Islet precursor cell (in vitro differentiated cells): ENCODE measurements around the gene RGS19.

Experiments used
- DNase-seq: peaks from one replicate; pipeline ENCODE4 v3.0.0-alpha.2; 2018

Gene RGS19

DNA sequence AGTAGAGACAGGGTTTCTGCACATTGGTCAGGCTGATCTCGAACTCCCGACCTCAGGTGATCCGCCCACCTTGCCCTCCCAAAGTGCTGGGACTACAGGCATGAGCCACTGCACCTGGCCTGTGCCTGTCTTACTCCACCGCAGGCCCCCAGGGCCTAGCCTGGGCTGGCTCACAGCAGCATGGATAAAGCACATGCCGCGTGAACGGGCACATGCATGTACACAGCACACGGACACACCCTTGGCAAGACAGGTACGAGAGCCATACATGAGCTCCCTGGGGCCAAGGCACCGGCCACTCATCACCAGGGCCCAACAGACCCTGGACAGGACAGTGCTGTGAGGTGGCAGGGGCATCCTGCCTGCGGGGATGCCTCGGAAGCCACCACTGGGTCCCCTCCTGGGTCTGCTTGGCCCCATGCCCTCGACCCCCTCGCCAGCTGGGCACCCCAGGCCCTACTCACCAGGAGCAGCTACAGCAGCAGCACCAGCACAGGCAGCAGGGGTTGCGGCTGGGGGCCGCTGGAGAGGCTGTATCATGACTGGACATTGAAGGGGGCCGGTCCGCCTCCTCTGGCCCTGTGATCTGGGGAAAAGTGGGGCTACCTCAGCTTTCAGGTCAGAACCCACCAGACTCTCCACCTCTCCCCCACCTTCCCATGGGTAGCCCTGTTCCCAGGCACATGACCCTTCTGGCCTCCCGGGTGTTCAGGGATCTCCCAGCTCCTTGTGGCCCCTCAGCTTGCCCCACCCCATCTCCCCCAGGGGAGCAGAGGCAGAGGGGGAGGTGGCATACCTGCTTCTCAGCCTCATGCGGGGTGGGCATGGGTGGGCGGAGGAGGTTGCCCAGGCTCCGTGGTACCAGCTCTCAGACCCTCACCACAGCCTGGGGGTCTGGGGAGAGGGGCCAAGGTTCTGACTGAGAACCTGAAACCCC is 3.0 kb downstream of the RGS19 start:
- DNase-seq = no peak

DNA sequence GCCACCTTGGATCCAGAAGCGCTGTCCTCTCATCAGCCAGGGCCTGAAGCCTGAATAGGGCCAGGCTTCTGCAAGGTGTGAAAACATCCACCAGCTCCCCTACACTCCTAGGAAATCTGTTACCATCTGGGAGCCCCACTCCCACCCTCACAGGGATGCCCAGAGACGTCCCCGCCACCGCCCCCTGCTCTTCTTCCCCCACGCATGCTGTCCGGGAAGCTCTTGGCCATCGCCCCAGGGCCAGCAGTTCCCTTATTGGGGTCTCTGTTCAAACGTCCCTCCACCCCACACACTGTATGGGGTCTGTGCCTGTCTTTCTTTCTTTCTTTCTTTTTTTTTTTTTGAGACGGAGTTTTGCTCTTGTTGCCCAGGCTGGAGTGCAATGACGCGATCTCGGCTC is 3.8 kb downstream of the RGS19 start:
- no peak for DNase-seq

DNA sequence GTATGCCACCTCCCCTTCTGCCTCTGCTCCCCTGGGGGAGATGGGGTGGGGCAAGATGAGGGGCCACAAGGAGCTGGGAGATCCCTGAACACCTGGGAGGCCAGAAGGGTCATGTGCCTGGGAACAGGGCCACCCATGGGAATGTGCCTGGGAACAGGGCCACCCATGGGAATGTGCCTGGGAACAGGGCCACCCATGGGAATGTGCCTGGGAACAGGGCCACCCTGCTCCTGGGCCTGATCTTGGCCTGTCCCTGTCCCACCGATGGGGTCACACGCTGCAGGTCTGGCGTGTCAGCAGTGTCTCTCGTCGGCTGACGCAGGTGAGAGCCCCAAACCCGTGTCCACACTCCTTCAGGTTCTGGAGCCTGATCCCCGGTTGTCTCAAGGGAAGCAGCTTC is 4.4 kb downstream of the RGS19 start:
- no peak for DNase-seq

DNA sequence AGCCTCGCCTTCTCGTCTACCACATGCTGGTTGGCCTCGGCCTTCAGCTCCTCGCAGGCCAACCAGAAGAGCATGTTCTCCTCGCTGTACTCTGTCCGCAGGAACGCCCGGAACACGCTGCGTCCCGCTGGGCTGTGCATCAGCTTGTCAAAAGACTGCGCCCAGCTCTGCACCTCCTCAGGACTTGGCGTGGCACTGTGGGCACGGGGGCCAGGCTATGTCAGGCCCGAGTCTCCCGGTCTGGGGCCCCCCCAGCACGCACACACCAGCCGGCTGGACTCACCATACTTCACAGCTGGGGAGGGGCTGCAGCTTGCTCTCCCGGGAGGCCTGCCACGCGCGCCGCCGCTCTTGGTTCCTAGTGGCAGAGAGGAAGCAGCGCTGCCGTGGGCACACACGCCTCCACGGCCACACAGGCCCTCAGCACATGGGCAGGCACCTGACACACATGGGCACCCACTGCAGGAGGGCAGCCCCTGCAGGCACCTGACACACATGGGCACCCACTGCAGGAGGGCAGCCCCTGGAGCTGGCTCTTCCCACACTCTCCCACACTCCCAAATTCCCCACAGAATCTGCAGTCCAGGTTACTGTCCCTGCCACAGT is 5.0 kb downstream of the RGS19 start:
- no peak for DNase-seq

DNA sequence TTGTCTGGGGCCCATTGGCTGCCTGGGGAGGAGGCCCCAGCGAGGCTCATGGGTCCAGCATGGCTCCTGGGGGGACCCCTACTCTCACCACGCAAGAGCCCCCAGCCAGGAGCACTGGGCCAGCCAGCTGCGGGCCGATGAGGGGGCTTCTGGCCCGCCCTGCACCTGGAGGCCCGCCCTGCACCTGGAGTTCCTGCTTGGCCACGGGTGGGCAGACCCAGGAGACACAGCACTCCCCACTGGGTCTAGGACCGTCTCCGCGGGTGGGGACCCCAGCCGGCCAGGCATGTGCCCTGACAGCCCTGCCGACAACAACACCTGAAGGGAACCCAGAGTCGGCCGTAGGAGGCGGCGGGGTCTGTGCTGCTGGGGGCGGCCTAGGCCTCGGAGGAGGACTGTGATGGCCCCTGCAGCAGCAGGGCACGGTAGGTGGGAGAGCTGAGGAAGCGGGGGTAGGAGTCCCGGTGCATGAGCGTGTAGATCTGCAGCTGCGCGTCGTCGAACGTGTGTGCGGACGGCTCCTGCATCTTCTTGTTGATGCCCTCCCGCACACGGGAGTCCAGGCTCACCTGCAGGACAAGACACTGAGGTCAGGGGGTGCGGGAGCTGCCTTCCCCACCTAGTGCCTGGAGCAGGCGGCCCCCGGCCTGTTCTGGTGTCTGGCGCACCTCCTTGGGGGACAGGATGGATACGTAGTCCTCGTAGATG is 5.7 kb downstream of the RGS19 start:
- no peak for DNase-seq

DNA sequence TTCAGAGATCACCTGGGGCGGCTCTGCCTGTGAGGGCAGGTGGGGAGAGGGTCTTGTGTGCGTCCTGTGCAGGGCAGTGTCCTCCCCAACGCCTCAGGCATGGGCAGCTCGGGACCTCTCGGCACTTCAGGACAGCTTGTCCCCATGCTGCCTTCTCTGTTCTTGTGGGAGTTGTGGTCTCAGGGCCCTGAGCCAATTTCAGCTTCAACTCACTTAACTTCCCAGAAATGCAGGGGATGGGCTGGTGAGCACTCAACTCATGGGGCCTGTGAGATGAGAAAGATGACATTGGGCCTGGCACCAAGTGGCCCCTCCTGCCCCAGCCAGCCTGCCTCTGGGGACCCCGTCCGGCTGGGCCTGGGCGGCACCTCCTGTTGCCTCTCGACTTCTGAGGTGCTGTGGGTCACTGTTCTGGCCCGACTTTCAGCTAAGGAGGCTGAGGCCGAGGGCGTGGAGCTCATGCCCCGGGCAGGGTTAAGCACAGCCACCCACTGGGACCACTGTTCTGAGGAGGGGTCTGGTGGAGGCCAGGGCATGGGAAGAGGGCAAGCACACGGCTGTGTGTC is 6.7 kb downstream of the RGS19 start:
- DNase-seq = no peak

DNA sequence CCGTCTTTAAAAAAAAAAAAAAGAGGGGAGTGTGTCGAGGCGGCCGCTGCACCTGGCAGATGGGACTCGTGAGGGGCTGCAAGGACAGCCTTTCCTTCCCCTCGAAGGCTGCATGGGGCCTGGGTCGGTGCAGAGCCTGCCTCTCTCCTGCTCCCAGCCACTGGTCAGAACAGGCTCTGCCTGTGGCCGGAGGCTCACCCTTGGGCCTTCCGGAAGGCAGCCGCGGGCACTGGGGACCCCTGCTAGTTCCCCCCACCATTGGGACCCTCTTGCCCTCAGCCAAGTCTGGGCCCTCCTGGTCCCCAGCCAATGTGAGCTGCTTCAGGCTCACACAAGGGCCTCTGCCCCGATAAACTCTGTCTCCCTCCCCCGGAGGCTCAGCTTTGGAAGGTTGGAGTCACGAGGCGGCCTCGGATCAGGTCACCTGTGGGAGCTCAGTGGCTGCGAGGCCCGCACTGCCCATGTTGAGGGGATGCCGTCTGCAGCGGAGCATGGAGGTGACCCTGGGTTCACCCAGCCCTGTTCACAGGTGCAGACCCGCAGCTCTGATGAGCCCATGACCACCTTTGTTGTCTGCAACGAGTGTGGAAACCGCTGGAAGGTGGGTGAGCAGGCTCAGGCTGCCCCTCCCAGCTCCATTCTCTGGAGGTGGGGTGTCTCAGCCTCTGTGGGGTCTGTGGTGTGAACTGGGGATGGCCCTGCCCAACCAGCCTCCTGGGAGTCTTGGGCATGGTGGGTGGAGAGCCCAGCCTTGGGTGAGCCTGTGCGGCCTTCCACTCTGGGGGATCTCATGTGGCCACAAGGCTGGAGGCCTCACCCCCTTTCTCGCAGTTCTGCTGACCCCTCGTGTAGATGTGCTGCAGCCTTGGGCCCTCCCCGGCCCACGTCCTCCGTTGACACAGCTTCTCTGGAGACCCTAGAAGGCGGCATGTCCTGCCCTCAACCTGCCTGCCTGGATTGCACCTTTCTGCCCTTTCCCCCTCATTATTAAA is 7.7 kb downstream of the RGS19 start:
- DNase-seq = no peak

DNA sequence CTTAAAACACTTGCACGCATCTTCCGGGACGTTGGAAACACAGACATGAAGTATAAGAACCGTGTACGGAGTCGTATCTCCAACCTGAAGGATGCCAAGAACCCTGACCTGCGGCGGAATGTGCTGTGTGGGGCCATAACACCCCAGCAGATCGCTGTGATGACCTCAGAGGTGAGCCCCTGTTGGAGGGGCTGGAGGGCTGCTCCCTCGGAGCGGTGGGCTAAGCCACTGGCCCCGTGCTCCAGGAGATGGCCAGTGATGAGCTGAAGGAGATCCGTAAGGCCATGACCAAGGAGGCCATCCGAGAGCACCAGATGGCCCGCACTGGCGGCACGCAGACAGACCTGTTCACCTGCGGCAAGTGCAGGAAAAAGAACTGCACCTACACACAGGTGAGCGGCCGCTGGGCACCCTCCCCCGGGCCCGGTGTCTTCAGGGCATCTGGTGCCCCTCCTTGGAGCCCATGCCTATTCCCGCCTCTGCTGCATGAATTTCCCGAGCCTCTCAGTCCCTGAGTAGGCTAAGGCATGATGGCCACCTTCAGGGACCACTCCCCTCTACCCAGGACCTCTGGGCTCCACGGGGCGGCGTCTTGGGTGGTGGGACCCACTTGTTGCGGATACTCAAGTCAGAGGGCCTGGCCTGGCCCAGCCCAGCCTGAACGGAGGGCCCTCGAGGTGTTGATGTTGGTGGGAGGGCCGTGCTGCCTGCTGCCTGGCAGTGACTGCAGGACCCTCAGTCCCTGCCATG is 8.9 kb downstream of the RGS19 start:
- DNase-seq = no peak

DNA sequence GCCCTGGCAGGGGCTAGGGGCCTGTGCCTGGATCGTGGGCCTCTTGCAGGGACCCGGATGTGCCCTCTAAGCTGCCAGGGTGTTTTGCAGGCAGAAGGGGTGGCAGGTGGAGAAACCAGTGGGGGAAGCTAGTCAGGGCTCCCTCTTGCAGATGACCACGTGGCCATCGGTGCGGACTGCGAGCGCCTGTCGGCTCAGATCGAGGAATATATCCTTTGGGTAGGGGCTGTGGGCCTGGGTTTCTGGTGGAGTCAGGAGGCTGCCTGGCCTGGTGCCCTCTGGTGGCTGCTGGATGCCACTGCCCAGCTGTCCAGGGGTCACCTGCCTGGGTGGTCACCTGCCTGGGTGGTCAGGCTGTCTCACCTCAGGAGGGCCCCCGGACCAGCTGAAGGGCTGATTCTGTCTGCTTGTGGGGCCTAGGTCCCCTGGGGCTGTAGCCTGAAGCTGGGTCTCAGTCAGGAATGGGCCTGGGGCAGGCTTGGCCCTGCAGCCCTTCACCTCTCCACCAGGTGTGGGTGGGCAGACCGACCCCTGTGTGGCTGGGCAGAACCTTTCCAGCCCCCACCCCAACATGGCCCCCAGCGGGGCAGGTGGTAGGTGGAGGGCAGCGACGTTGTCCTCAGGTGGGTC is 9.6 kb downstream of the RGS19 start:
- DNase-seq = peak; percentile 82

DNA sequence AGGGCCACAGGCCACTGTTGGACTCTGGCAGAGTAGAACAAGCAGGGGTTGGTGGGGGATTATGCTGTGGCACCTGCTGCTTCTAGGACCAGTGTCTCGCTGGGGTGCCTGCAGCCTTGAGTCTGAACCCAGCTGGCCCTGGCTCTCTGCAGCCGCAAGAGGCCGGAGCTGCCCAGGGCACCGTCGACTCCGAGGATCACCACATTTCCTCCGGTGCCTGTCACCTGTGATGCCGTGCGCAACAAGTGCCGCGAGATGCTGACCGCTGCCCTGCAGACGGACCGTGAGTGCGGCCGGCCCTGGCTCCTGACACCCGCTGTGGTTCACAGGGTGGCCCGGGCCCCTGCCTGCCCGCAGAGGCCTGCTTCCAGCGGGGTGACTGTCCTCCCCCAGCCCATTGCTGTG is 10.1 kb downstream of the RGS19 start:
- no peak for DNase-seq

DNA sequence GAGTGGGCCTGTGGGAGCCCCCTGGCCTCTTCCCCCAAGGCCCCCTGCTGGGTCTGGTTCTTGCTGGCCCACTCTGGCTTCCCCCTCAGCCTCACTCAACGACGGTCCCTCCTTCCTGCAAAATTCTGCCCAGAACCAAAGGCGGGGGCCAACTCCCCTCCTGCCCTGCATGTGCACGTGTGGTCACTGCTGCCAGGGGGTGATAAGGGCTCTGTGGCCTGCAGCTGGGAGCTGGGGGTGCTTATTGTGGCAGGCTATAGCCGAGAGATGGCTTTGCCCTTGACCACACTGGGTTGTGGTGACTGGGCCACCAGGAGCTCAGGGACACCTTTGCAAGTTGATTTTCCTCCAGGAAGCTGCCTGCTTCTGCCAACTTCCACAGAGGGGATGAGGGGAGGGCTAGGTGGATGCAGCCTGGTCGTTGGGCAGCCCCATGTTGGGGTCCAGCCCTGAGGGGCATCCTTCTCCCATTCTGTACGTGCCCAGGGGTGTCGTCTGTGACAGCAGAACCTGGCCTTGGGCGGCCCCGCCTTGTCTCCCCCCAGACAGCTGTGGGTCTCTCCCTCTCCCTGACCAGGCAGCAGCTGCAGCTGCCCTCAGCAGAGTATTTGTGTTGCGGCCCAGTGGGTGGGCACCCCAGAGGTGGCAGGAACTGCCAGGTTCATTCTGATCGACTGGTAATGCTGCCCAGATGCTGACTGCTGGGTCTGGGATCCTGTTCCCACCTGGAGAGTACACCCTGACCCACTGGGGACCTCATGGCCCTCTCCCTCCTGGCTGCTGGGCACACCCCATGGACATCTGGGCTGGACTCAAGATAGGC is 10.7 kb downstream of the RGS19 start:
- no peak for DNase-seq

DNA sequence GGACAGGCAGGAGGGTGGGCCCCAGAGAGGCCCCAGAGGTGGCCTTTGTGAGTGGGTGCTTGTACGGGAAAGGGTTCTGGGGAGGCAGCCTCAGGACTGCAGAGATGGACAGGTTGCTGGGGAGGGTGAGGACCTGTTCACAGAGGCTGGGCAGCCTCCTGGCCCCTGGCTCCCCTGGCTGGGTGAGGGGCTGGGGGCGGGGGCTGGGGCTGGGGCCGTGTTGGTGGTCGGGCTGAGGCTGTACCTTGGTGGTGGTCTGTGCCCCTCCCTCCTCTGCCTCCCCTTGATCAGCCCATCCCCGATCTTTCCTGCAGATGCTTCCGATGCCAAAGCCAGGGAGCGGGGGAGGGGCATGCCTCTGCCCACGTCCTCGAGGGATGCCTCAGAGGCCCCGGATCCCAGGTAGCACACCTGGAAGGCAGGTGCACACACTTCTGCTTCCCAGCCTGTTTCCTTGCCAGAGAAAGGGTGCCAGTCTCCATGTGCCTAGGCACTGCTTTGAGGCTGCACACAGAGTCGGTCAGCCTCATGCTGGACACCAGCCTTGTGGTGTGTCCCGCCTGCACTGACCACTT is 11.5 kb downstream of the RGS19 start:
- no peak for DNase-seq

DNA sequence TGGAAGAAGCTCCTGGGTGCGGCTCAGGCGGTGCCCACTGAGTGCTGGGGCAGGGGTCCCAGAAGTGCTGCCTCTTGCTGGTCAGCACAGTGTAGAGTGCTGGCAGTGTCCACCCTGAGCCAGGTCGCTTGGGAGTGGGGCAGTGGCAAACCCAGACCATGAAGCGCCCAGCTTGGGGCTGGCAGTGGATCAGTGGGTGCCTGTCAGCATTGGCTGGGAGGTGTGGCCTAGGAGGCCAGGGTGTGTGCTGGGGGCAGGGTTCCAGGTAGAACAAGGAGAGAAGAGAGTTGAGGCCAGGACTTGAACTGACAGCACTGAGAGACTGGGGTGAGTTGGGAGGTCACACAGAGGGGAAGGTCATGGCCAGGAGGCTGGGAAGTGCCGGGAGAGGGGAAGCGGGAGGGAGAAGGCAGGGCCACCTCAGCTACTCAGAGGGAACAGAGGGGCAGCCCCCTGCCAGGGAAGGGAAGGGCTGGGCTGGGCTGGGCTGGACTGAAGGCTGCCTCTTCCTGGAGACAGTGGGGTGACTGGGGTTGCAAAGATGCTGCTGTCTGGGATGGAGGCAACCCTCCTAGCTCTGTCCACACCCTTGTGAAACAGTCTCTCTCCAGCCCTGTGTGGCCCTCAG is 12.2 kb downstream of the RGS19 start:
- no peak for DNase-seq

DNA sequence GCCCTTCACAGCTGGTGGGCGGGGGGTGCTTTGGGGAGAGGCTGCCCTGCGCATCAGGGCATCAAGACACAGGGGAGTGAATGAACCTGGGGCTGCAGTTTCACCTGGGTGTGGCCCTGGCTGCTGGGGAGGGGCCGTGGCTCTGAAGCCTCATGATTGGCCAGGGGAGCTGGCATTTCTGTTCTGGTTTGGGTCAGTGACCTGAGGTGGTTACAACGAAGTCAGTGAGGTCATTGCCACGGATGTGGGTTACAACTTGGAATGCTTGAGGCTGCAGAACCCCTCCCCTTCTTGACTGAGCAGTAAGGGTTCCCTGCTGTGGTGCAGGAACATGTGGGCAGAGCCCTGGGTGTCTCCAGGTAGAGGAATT is 13.4 kb downstream of the RGS19 start:
- peak; percentile 87 for DNase-seq

DNA sequence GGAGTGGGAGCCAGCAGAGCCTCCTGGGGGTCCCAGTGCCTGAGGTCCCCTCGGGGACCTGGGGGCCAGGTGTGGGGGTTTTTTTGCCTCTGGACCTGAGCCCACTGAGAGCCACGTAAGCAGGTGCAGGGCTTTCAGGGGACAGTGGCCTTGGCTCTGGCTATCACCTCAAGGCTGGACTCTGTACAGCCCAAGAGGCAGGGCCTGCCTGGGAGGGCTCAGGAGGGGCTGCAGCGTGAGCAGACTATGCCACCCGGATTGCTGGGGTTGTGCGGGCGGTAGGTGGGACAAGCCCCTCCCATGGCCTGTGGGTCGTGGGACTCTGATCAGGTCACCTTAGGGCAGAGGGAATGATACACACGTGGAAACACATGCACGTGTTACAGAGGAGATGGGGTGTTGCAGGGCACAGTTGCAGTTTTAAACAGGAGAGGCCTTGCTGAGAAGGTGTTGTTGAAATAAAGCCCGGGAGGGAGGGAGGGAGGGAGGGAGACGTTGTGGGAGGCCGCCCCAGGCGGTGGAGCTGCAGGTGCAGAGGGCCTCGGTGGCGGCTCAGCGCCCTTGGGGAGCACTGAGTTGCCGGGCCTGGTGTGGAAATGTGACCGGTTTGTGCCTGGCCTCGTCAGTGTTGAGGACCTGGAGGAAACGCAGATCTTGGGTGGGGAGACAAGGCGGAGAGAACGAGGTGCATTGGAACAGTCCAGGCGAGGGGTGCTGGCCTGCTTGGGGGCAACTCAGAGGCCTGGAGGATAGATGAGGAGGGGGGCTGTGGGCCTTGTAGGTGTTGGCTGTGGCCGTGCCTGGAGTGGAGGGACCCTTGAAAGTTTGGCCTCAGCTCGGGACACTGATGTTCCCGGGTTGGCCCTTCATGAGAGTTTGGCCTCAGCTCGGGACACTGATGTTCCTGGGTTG is 14.0 kb downstream of the RGS19 start:
- no peak for DNase-seq

DNA sequence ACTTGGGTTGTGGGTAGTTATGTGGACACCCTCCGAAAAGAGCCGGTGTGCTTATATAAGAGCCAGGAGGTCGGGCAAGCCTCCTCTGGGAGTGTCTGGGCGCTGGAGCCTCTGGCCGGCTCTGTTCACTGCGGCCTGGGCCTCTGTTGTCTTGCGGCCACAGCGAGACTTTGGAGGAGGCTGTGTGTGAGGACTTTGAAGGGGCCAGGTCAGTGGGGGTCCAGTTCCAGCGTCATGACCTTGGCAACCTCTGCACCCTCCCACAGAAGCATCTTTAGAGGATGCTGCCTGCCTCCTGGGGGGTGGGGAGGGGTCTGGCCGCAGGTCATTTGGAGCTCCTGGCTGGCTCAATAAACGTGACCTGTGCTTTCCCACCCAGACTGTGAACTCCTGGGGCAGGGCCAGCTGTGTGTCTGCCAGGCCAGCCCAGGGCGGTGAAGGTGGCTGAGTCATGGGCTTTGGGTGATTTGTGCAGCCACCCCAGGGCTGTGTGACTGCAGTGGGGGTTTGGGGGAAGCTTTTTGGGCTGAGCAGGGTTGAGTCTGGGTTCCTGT is 15.1 kb downstream of the RGS19 start:
- no peak for DNase-seq

DNA sequence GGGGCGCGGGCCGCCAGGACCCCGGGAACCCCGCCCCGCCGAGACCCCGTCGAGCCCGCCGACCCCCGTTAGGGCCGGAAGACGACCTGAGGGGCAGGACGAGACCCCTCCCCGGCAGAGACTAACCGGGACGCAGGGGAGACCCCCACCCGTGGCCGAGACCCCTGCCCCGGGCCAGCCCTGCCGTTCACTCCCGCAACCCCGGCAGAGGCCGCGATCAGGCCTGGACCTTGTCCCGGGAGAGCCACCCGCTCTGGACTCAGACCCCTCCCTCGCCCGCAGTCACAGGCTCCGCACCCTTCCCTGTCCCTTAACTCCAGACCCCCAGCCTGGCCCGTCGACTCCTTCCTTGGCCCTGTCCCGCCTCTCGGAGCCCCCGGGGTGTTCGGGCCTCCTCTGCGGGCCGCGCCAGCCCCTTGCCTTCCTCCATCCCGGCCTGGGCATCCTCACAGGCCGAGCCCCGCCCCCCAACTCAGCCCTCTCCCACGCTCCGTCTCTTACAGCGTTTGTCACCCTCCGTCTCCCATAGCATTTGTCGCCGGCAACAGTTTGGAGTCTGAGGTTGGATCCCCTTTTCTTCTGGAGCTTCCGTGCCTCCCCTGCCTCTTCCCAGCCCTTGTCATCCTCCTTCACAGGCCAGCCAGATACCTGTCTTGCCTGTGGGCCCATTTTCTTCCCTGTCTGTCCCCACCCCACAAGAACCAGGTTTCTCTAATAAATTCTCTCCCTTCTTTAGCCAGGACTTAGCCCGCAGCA is 15.8 kb downstream of the RGS19 start:
- no peak for DNase-seq
